ENCODE results near the gene E2F6.

Gene E2F6, protein sequence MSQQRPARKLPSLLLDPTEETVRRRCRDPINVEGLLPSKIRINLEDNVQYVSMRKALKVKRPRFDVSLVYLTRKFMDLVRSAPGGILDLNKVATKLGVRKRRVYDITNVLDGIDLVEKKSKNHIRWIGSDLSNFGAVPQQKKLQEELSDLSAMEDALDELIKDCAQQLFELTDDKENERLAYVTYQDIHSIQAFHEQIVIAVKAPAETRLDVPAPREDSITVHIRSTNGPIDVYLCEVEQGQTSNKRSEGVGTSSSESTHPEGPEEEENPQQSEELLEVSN

DNA sequence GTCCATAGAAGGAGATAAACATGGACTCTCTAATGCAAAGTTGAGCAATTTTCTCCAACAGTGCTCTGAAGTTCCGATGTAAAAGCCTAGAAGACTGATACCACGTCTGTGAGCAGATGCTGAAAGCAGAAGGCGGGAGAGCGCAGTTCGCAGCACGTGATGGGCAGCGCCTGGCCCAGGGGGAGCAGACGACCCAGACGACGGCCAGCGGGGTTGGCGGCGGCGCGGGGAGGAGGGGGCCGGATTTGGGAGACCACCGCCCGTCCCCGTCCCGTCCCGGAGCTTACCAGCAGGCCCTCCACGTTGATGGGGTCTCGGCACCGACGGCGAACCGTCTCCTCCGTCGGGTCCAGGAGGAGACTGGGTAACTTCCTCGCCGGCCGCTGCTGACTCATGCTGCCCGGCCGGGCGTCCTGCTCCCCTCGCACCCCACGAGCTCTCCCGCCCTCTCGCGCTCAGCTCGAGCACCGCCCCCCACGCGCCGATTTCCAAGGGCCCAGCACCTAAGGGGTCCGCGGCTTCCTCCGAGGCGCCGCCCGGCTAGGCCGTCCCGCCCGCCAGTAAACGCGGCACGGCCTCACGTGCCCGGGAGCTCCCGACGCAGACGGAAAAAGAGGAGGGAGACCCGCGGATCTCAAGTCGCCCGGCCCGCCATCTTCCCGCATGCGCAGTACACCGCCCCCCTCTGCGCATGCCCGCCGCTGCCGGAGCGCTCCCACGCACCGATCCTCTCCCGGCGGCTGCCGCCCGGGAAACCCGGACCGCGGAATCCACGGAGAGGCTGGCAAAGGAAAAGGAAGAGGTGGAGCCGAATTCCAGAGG lies at the start of gene E2F6:
Gene E2F6, minus strand, starts transcription at position 677 of the 822 bp plus-strand sequence. Its CDS starts 282 bp downstream, at position 395.
- peak; percentile 66 to 68 for DNase-seq

DNA sequence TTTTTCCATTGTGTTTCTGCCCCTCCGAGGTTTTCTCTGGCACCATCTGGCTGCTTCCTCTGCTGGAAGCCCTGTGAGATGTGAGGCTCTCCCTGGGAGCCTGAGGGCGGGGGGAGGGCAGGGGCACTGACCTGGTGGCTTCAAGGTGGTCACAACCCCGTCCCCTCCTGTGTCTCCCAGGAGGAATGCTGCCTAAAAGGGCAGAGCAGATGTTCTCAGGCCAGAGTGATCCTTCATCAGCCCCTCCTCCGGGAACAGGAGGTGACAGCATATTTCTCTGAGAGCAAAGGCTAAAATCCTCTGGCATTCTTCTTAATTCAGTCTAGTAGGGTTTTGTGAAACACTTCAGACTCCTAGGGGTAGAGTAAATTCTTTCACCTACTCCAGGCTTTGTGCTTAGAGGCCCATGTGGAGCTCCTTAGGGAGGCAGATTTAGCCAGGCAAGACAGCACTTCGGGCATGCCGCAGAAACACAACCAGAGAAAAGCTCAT lies 49.6 kb upstream of the E2F6 start:
- no peak for DNase-seq

DNA sequence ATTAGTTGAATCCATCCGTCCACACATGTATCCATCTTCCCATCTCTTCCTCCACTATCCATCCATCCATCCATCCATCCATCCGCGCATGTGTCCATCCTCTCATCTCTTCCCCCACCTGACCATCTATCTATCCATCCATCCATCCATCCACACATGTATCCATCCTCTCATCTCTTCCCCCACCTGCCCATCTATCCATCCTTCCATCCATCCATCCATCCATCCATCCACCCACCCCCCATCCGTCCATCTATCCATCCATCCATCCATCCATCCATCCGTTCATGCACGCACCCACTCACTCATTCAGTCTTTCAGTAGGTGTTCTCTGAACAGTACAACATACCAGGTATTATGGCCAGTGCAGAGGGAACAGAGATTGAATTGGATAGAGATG lies 48.9 kb upstream of the E2F6 start:
- DNase-seq: no peak

DNA sequence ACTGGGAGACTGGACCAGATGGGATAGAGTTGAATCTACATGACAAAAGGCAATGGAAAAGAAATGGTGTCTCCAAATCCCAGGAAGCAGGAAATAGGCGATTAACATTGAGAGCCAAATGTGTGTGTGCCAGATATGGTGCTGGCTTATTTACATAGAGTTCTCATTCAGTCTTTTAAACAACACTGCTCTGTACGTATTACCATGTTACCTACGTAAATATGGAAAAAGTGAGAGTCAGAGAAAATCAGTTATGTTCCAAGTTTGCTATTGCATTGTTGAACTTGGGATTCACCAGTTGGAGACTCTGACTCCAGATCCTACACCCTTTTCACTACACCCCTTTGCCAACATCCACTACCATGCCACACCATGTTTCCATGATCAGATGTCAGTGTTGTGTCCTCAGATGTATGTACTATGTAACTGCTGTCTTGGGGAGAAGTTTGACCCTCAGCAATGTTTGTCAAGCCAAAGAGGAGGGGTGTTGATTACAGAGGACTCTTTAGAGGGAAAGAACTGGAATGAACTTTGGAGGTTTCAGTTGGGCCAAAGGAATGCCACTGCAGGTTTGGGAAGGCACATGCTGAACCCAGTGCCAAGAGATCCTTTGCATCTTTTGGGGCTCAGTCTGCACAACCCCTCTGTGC lies 48.2 kb upstream of the E2F6 start:
- no peak for DNase-seq

- DNase-seq: no peak
Observed at GRCh38 chr2:11513319-11513718, 47.4 kb upstream of the E2F6 start.

DNA sequence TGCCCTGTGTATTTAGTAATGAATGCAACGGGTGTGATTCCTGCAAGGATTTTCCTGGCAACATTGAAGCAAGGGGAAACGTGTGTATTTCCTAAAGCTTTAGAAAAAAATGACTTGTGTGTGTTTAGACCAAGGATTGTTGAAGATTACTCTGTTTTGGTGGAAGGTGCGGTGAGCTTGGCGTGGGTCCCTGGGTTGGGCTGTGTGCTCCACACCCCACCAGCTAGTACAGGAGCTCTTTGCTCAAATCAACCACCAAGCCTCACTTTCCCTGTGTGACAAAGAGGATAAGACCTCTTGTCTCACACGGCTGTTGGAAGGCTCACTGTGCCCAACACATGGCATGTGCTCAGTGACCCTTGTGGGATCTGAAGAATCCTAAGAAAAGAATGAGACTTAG lies 46.5 kb upstream of the E2F6 start:
- no peak for DNase-seq

DNA sequence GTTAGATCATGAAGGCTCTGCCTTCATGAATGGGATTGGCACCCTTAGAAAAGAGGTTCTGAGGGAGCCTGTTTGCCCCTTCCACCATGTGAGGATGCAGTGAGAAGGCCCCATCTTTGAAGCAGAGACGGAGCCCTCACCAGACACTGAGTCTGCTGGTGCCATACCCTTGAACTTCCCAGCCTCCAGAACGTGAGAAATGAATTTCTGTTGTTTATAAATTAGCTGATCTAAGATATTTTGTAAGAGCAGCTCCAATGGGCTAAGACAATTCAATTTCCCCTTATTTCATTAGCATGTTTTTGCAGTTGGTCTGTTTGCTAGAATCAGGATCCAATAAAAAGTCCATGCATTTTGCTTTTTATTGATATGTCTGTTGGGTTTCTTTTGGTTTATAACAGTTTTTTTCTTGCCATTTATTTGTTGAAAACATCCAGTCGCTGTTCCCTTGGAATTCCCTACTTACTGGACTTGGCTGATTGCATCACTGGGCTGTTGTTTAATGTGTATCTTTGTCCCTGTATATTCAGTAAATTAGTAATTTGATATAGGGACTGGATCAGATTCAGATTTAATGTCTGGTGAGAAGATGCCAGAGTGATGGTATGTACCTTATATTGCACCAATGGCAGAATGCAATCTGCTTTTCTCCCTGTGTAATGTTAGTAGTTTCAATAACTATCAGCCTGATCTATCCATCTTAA lies 43.8 kb upstream of the E2F6 start:
- DNase-seq: no peak

- DNase-seq: no peak
Observed at GRCh38 chr2:11508279-11508678, 42.3 kb upstream of the E2F6 start.

DNA sequence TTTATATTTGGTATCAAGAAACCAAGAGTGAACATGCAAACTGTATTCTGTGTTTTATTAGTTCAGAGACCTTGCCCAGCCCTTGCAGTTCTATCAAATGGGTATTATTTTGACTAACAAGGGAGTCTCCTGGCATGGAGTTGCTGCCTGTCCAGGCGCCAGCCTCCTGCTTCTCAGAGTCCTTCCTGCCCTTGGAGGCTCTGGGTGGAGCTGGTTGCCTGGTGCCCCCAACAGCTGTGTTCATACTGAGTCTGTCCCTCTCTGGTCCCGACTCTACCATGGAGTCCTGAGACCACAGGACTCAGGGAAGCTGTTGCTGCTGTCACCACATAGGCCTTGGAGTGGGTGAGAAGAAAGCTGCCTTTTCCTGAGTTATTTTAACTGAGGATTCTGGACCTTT lies 41.6 kb upstream of the E2F6 start:
- no peak for DNase-seq

GRCh38 chr2:11506611-11506969 lies 40.6 kb upstream of the E2F6 start:
- no peak for DNase-seq

DNA sequence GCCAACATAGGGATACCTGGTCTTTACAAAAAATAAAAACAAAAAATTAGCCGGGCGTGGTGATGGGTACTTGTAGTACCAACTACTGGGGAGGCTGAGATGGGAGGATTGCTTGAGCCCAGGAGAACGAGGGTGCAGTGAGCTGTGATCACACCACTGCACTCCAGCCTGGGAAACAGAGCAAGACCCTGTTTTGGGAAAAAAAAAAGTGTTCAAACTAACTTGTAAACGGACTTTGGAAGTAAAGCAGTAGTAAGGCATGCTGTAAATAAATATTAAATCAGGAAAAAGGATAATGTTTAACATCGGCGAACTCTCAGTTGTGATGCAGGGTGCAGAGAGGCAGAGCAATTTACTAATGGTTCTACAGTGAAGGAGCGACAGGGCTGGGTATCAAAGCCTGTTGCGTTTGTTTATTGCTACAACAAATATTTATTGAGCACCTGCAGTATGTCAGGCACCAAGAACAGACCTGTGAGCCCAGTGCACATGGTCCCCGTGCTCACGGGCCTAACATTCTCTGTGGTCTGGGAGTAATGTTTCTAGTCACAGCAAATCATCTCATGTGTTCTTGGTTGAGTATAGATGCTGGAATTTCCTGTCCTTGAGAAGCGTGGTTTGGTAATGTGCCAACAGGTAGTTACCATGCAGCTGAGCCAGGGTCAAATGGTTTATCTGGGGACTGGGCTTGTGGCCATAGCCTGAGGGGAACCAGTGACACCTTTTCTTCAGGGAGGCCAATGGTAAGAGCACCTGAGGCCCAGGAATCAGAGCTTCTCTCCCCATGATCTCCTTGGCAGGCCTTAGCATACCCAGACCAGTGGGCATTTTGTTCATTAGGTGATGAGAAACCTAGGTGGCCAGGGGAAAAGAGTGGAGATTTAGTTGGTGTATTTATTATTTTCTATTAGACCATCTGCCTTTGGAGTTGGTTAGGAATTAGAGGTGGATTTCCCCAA lies 40.0 kb upstream of the E2F6 start:
- no peak for DNase-seq

GRCh38 chr2:11503354-11503927 lies 37.5 kb upstream of the E2F6 start:
- no peak for DNase-seq

- no peak for DNase-seq
Observed at GRCh38 chr2:11502740-11503292, 36.9 kb upstream of the E2F6 start.

- DNase-seq: no peak
Observed at GRCh38 chr2:11500702-11501303, 34.8 kb upstream of the E2F6 start.

DNA sequence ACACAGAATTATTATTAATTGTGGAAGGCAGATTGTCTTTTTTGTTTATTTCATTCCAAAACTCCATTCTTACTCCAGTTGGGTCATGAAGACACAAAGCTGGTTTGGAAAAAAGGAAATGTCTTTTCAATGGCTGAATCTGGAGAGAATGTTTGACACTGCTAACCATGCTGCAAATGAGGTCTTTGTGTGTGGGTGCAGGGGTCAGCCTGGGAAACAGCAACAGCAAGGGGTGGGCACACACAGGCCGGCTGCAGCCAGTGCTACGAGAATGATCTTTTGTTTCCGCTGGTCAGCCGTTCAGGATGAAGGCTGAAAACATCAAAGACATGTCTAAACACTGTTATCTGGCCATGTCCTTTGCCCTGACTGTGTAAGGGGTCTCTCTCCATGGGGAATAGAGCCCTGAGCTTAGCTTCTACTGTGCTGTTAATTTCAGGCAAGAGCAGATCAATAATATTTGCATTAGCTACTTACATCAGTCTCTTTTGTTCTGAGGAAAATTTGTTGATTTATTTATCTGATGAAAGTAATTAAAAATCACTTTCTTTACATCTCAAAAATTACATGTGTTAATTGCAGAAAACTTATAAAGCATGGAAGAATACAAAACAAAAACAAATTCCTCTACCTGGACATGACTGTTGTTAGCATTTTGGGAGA lies 33.3 kb upstream of the E2F6 start:
- DNase-seq: no peak

DNA sequence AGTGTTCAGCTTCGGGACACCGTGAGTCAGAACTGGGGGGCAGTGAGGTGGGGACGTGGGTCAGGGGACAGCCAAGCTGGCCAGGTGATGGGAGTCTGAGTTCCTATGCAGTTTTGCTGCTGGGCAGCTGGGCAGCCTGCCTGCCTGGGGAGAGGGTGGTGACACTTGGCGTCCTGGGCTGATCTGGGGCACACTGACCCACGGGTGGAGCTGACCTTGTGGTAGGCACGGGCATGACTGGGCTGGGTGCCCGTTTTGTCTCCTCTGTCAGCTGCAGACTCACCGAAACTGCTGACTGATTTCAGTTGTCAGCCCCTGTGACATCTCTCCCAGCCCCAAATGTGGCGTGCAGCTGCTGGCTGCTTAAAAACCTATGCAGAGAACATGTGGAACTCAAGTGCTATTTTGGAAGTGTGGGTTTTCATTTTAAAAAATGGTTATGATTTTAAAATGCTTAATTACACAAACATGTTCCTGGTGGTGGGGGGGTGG lies 32.6 kb upstream of the E2F6 start:
- DNase-seq: no peak

DNA sequence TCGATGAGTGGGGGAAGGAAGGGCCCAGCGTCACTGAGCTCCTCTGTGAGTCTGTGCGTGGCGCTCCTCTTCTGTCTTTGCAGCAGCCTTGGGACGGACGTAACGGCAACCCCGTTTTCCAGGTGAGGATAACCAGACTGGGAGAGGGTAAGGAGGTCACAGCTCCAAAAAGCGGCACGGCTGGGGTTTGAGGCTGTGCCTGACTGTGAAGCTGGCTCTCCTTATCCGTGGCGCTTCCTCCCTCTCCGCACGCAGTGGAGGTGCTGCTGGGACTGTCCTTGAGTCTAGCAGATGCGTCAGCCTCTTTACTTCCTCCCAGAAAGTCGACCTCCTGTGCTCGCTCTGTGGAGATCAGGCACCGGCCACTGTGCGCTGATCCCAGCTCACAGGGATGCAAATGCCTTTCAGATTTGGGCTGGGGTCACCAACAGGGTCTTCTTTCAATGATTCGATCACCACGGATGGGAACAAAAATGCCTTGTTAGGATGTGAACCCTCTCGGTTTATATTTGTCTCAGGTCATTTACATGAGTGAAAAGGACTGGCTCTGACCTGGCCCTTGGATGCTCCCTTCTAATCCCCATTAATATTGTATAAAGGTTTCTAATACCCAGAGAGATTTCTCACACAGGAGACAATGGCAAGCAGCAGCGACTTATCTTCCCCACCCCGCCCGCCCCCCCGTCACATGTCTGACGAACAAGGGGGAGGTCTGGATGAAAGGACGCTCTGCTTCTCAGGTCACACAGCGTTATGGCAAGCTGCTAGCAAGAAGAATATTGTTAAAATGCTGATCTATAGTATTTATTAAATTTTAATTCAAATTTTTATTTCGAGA lies 30.1 kb upstream of the E2F6 start:
- DNase-seq: no peak

DNA sequence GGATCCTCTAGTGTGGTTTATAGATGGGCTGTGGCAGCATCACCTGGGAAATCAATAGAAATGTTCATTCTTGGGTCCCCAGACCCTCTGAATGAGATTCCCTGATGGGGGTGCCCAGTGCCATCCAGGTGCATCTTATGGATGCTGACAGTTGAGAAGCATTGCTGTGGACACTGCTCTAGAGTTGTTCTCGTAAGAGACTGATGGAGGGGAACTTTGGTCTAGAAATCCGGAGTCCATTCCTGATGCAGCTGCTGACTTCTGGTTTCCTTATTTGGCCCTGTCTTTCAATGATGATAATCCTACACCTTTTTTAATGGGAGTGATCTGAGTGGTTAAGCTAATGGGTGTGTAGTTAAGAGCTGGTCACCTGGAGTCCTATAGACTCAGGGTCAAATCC lies 28.3 kb upstream of the E2F6 start:
- DNase-seq: no peak

DNA sequence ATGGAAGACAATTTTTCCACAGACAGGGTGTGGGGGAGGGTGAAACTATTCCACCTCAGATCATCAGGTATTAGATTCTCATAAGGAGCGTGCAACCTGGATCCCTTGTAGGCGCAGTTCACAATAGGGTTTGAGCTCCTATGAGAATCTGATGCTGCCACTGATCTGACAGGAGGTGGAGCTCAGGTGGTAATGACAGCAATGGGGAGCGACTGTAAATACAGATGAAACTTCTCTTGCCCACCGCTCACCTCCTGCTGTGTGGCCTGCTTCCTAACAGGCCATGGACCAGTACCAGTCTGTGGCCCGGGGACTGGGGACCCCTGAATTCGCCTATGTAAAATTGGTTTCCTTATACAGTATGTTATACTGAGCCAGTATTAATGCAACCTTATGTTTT lies 27.3 kb upstream of the E2F6 start:
- no peak for DNase-seq

Measured in AML-193 (cell line).